ENCODE measurements around the gene CADPS2. TPM values are rescaled to one million over a fixed set of nuclear protein-coding genes. Genes with fewer than 3 reads are reported as not detected.

Gene CADPS2
- total and polyA plus RNA-seq, 10 of the 15 experiments (the other 5 are each of a cell fraction or from before 2014, with no cell fraction given): 0.05 to 7.5 (median 0.25) TPM

- TF ChIP-seq MYC (IDR thresholded peaks at IDR 0.05; ENCODE audit: insufficient read depth, insufficient read length, insufficient replicate concordance, low read length, severe bottlenecking): no peak
- no peak for TF ChIP-seq USF2 (IDR thresholded peaks at IDR 0.05; ENCODE audit: borderline replicate concordance, low read depth, low read length)
Measured at GRCh38 chr7:122305475-122306319, 580.6 kb downstream of the CADPS2 start (continued).

GRCh38 chr7:122304996-122305421 is 581.3 kb downstream of the CADPS2 start:
- CTCF ChIA-PET: no interaction called here
- no TSS peak for BruUV-seq (replicated peaks)
- TF ChIP-seq SMAD1 (IDR thresholded peaks at IDR 0.05; ENCODE audit: low read depth, partially characterized antibody): no peak
- TF ChIP-seq DPF2 (IDR thresholded peaks at IDR 0.05): no peak
- no peak for TF ChIP-seq BHLHE40 (IDR thresholded peaks at IDR 0.05; ENCODE audit: borderline replicate concordance in 1 of 2, low read depth in 2 of 2, low read length in 1 of 2)
- TF ChIP-seq ZBED1 (IDR thresholded peaks at IDR 0.05; ENCODE audit: borderline replicate concordance): no peak
- TF ChIP-seq ZNF687 (IDR thresholded peaks at IDR 0.05): no peak
- TF ChIP-seq ZNF217 (IDR thresholded peaks at IDR 0.05): no peak
- no peak for TF ChIP-seq PAX5 (IDR thresholded peaks at IDR 0.05; ENCODE audit: borderline replicate concordance, low read depth, low read length)
- no peak for TF ChIP-seq ZNF384 (IDR thresholded peaks at IDR 0.05; ENCODE audit: borderline replicate concordance, low read depth, low read length)
- TF ChIP-seq MAX (IDR thresholded peaks at IDR 0.05; ENCODE audit: low read depth, low read length): no peak
- no peak for TF ChIP-seq CHD1 (IDR thresholded peaks at IDR 0.05; ENCODE audit: low read depth, low read length)
- no peak for TF ChIP-seq KLF5 (IDR thresholded peaks at IDR 0.05; ENCODE audit: partially characterized antibody)
- TF ChIP-seq USF1 (IDR thresholded peaks at IDR 0.05; ENCODE audit: borderline replicate concordance, extremely low read length, insufficient read depth, low read depth, low read length): no peak

More at GRCh38 chr7:122304996-122305421, 581.3 kb downstream of the CADPS2 start:
- Histone ChIP-seq H3K4me1 (ENCODE audit: control insufficient read depth, insufficient read depth, low read length) (no peaks in the 10 kb centered on the region), H2AFZ (ENCODE audit: control insufficient read depth, low read depth, low read length) (no peak overlapping the region), H4K20me1 (ENCODE audit: control insufficient read depth, insufficient read depth) (no peaks in the 10 kb centered on the region), H3K79me2 (ENCODE audit: control insufficient read depth, insufficient read depth, low read length) (no peaks in the 10 kb centered on the region), H3K4me3 (no peak overlapping the region), H3K27ac (ENCODE audit: control insufficient read depth, insufficient read depth) (no peak overlapping the region), H3K9me3 (replicated peaks; ENCODE audit: control insufficient read depth, insufficient read depth, low read length) (no peaks in the 10 kb centered on the region; the same call in 2 of the 3 replicates), H3K4me2 (ENCODE audit: control insufficient read depth, insufficient read depth) (no peak overlapping the region), H3K27me3 (replicated peaks in 1 of 2; ENCODE audit: control insufficient read depth in 2 of 2, insufficient read depth in 2 of 2, low read length in 1 of 2) (peaks cover 10 to 16% of the 10 kb centered on the region in 2 experiments), H3K36me3 (ENCODE audit: control insufficient read depth in 2 of 2, insufficient read depth in 2 of 2, low read length in 1 of 2) (no peaks in the 10 kb centered on the region), H3K9ac (ENCODE audit: control insufficient read depth, insufficient read depth, low read length) (no peak overlapping the region)
- DNase-seq (ENCODE audit: low read depth, low spot score) (no peak), FAIRE-seq (no peak), ATAC-seq (no peak)
- SMC1A ChIA-PET (ENCODE audit: uncharacterized antibody, unreplicated experiment): no interaction called here
- RAD21 ChIA-PET (ENCODE audit: unreplicated experiment): no interaction called here
- intact Hi-C loops (cut with micrococcal nuclease; ENCODE audit: unreplicated experiment): loop anchor here (5.0 kb wide), 1 partner anchor 222 kb away; no protein-coding TSS in a partner anchor
- in situ Hi-C loops (cut with MboI): no loop called here
- POLR2A ChIA-PET: no interaction called here
- WGBS (ENCODE audit: insufficient coverage, insufficient replicate concordance, low lambda C conversion rate, missing lambda C conversion rate): 57% methylated on average over 22 of the region's 24 CpGs
